AG10803 (cell line): Measurements from ENCODE around the gene RECK.

Experiments
- DNase-seq: peaks from one replicate; pipeline ENCODE4 v3.0.0; 2010; ENCODE audit warnings: low read depth
- H3K4me3 ChIP-seq: 2 replicates; pipeline ENCODE4 v1.5.1; 2011; ENCODE audit warnings: mild to moderate bottlenecking, low read length, control low read depth
- TF ChIP-seq, protein P1 (sequence below): conservative IDR thresholded peaks from 2 replicates; pipeline ENCODE4 v1.5.1; 2011; ENCODE audit warnings: mild to moderate bottlenecking, low read length, control low read depth, inconsistent platforms

RECK gene

DNA sequence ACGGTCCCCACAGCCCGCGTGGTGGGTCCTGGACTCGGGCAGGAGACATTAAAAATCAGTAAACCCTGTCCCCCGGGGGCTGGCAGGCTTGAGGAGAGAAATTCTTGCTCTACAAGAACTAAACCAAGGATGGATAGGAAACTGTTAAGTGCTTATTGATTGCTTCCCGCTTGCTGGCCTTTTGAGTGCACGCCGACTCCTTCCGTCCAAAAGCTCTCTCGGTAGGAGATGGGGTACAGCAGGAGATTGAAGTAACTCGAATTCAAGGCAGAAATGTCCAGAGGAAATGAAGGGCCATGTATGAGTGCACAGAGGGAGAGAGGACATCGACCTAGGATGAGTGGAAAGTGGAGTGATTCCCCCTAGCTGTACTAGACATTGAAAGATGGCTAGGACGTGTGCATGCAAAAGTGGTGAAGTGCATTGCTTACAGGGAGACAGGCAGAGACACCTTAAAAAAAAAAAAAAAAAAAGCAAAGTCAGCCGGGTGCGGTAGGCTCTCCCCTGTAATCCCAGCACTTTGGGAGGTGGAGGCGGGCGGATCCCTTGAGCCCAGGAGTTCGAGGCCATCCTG lies 923 bp downstream of the RECK start:
- no peak for DNase-seq

DNA sequence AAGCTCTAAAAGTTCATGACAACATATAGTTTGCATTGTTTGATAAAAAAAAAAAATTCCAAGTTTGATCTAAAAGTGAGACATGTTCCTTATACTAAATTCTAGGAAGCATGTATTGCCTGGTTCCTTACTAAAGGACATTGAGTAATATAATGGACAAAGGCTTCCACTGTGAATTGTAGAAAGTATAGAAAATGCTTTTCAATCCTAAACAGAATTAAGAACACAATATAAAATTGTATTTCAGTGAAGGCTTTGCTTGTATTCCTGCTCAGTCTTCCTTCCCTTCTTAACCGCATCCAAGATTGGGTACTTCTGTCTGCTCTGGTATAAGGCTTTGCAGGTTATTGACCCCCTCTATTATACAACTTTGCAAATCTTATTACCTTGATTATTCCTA lies 2.4 kb downstream of the RECK start:
- no peak for DNase-seq
- TF ChIP-seq, protein P1, sequence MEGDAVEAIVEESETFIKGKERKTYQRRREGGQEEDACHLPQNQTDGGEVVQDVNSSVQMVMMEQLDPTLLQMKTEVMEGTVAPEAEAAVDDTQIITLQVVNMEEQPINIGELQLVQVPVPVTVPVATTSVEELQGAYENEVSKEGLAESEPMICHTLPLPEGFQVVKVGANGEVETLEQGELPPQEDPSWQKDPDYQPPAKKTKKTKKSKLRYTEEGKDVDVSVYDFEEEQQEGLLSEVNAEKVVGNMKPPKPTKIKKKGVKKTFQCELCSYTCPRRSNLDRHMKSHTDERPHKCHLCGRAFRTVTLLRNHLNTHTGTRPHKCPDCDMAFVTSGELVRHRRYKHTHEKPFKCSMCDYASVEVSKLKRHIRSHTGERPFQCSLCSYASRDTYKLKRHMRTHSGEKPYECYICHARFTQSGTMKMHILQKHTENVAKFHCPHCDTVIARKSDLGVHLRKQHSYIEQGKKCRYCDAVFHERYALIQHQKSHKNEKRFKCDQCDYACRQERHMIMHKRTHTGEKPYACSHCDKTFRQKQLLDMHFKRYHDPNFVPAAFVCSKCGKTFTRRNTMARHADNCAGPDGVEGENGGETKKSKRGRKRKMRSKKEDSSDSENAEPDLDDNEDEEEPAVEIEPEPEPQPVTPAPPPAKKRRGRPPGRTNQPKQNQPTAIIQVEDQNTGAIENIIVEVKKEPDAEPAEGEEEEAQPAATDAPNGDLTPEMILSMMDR, result no peak
- peak overlapping the region; percentile 95 for H3K4me3 ChIP-seq

More for the DNA sequence above, 923 bp downstream of the RECK start:
- TF ChIP-seq, protein P1, result no peak
- H3K4me3 ChIP-seq, result peak overlapping the region; percentile 95

DNA sequence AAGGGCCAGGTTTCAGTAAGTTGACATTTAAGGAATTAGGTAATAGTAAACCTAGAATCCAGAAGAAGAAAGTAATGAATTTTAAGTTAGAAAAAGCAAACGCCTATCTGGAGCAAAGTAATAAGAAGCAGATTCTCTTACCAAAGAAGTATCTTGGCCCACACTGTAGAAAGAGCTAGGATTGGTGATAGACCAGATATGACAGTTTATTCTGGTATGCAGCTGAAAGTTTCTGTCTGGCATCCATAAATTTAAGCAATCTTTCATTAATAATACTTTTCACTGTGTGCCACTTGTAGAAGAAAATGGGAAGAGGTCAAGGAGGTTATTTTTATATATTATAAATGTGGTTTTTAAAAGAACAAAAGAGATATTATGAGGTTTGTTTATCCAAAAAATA lies 3.0 kb downstream of the RECK start:
- peak overlapping the region; percentile 95 for H3K4me3 ChIP-seq
- TF ChIP-seq, protein P1, result no peak
- DNase-seq, result peak; percentile 88

DNA sequence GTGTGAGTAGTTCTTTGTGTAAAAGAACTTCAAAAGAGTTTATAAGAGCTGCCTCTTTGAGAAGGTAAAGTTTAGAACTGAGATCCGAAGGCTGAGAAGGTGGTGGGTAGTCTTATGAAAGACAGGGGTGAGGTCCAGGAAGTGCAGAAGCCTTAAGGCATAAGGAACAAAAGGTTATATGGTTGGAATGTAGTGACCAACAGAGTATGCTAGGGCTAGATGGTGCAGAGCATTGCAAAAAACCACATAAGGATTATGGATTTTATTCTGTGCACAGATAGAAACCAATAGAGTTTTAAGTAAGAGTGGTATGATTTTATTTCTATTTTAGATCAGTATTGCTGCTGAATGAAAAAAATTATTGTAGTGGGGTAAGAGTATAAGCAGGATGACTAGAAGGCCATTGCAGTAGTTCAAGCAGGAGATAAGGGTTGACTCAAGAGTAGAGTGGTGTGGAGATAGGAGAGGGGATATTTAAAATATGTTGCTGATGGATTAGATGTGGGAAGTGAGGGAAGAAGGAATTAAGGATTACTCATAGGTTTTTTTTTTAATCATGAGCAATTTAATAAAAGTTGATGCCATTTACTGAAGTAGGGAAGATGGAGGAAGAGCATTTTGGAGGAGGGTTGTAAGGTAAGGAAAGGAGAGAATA lies 3.7 kb downstream of the RECK start:
- no peak for DNase-seq
- H3K4me3 ChIP-seq, result peak overlapping the region; percentile 95
- TF ChIP-seq, protein P1, result no peak

DNA sequence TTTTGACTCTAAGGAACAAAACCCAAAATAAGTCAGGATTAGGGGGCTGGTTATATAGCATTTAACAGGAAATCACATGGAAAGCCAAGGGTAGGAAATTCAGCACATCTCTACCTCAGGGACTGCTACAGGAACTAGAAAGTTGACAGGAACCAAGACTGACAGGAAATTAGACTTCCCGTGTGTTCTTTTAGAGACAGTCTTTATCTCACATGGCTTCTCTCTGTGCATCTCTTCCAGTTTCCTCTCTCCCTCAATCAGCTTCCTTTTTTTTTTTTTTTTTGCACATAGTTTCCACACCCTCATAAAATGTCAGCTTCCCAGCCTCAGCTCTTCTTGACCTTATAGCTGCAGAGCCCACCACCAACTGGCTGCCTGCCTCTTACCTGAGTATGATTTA lies 4.8 kb downstream of the RECK start:
- H3K4me3 ChIP-seq, result peak overlapping the region; percentile 95
- no peak for DNase-seq
- TF ChIP-seq, protein P1, result no peak

DNA sequence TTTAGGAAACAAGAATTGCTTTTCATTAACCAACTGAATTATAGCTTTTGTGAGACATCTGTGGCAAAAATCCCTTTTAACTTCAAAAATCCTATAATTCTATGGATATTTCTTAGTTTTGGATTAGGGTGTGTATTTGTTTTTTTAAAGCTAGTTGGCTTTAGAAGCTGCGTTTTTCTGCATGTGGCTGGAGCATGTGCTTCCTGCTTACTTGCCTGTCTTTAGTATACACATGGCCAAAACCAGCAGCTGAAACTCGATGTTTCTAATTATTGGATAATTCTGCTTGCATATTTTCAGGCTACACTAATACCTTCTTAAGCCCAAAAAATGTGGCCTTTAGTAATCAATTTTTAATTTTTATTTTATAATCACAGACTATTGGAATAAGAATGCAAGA lies 8.9 kb downstream of the RECK start:
- peak; percentile 69 for DNase-seq
- TF ChIP-seq, protein P1, result no peak

DNA sequence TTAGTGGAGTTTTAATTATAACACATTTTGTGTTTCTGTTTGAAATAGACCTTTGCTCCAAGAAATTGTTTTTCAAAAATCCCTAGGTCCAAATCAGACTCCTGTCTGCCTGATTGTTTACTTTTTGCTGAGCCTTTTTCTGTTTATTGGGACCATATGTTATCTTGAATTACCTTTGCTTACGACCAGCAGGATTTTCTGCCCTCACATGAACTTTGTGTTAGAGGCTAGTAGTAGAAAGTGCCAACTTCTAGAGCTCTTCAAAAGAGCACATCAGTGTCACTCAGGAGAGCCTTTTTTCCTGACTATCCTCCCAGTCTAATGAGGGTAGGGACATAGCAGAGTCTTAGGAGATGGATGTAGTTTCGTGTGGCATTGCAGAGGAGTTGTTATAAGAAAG lies 10.2 kb downstream of the RECK start:
- DNase-seq, result no peak
- TF ChIP-seq, protein P1, result no peak
- no peak overlapping the region for H3K4me3 ChIP-seq

More for the DNA sequence above, 8.9 kb downstream of the RECK start:
- no peak overlapping the region for H3K4me3 ChIP-seq
